Measurements from ENCODE around the gene OLFML3. TPM values are rescaled to one million over a fixed set of nuclear protein-coding genes. Genes with fewer than 3 reads are reported as not detected.

The OLFML3 gene
- 19.6 and 50.0 TPM in 2 replicates for total RNA-seq

GRCh38 chr1:113978863-113979702 is at the start of gene OLFML3:
TSS of gene OLFML3 (plus strand) at chr1:113979474. CDS start at chr1:113979517, 43 bp downstream.

Other genes with a start within 250 kb of the OLFML3 start
- 33.6 and 36.3 TPM in 2 replicates for gene PHTF1, start 220.0 kb upstream of the OLFML3 start, total RNA-seq
- gene RSBN1, start 167.0 kb upstream of the OLFML3 start, total RNA-seq: 5.4 and 12.9 TPM in 2 replicates
- 0.50 and 1.1 TPM in 2 replicates for gene PTPN22, start 107.8 kb upstream of the OLFML3 start, total RNA-seq
- gene BCL2L15, start 91.9 kb upstream of the OLFML3 start, total RNA-seq: 0.26 and 0.31 TPM in 2 replicates
- gene AP4B1, start 74.7 kb upstream of the OLFML3 start, total RNA-seq: 13.4 and 17.8 TPM in 2 replicates
- gene DCLRE1B, start 74.1 kb upstream of the OLFML3 start, total RNA-seq: 1.9 and 3.2 TPM in 2 replicates
- 22.6 and 23.5 TPM in 2 replicates for gene HIPK1, start 50.1 kb upstream of the OLFML3 start, total RNA-seq
- gene SYT6, start 174.4 kb downstream of the OLFML3 start, total RNA-seq: not detected in 2 replicates

Measured in aortic smooth muscle cell (primary cell).